GM10266 (cell line): ENCODE measurements around the gene SDF4.

Source experiments
- DNase-seq: peaks from one replicate; pipeline ENCODE4 v3.0.0; 2012; ENCODE audit errors: extremely low spot score
- TF ChIP-seq, protein P1 (sequence below): IDR thresholded peaks from 2 replicates; pipeline ENCODE4 v1.5.1; 2012; ENCODE audit warnings: mild to moderate bottlenecking, low read depth; ENCODE audit not compliant: control insufficient read depth, insufficient read depth; ENCODE audit errors: missing control alignments

SDF4 gene

DNA sequence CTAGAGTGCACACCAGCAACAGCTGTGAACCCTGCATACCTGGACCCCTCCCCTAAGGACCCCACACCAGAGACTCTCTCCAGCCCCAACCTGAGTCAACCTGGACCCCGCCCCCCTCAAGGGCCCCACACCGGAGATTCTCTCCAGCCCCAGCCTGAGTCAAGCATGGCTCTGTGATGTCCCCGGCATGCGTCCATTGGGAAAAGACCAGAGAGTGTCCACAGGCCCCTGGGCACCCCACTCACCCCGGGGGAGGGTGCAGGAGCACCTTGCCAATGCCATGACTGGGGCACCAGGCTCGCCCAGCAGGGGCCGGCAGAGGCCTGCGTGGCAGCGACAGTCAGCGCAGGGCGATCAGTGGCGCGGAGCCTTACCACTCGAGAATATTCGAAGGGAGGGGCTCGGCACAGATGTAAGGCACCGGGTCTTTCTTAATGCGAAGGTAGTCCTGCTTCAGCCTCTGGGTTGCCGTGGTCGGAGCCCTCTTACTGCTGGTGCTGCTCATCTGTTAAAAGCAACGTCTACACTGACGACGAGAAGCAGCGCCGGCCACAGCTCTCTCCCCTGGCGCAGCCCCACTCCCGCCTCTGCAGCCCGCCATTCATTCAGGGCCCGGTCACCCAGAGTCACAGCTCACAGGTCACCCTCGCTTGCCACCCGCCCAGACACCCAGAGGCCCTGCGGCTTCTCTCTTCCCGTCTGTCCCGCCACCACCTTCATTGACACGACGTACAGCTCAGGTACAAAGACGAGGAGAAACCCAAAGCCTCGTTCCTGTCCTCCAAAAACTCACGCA, 35.9 kb upstream of the SDF4 start:
- no peak for DNase-seq
- TF ChIP-seq, protein P1, sequence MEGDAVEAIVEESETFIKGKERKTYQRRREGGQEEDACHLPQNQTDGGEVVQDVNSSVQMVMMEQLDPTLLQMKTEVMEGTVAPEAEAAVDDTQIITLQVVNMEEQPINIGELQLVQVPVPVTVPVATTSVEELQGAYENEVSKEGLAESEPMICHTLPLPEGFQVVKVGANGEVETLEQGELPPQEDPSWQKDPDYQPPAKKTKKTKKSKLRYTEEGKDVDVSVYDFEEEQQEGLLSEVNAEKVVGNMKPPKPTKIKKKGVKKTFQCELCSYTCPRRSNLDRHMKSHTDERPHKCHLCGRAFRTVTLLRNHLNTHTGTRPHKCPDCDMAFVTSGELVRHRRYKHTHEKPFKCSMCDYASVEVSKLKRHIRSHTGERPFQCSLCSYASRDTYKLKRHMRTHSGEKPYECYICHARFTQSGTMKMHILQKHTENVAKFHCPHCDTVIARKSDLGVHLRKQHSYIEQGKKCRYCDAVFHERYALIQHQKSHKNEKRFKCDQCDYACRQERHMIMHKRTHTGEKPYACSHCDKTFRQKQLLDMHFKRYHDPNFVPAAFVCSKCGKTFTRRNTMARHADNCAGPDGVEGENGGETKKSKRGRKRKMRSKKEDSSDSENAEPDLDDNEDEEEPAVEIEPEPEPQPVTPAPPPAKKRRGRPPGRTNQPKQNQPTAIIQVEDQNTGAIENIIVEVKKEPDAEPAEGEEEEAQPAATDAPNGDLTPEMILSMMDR = no peak

DNA sequence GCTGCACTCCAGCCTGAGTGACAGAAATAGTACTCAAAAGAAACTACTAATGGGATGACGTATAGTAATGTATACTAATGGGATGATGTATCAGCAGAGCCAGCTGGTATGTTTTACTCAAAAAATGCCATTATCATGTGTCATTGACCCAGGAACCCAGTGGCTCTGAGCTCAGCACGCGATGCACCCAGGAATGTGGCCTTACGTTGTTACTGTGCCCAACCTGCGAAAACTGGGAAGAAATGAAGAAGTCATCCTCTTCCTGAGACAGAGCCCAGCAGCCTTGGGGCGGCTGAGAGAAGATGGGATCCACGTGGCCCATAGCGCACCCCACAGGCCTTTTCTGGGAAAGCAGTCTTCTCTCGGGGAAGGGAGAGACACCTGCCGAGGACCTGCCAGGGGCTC, 33.1 kb upstream of the SDF4 start:
- no peak for DNase-seq

DNA sequence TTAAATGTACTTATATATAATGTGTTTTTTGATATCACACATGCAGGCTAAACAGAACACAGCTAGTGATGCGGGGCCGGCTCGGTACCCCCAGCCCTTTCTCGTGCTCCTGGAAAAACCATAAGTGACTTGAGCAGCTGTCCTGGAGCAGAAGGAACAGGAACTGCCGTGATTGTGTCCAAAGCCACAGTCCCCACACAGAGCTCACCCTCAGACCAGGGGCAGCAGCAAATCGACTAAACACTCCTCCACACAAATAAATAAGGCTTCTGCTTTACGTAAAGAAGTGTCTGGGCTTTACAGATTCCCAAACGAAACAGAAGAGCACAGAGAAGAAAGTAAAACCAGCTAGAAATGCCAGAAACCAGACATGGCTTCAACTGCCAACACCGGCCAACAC, 32.2 kb upstream of the SDF4 start:
- no peak for DNase-seq
- TF ChIP-seq, protein P1 = no peak

More for the DNA sequence above, 33.1 kb upstream of the SDF4 start:
- TF ChIP-seq, protein P1 = no peak

DNA sequence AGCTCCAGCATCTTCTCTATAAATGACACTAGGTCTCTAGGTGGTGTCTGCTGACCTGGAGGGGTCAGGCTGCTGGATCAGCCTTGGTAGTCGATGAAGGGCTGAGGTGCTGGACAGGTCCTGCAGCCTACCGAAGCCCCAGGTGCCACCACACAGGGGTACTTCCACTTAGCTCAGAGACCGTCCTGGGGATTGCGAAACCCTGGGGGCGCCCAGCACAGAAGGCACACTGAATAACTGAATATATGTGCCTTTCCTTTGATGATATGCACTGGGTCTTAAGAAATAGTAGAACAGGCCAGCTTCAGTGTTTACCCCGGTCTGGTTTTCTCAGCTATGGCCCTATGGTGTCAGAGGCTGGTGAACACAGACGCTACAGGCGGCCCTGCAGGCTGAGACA, 31.0 kb upstream of the SDF4 start:
- TF ChIP-seq, protein P1 = no peak
- DNase-seq = no peak

DNA sequence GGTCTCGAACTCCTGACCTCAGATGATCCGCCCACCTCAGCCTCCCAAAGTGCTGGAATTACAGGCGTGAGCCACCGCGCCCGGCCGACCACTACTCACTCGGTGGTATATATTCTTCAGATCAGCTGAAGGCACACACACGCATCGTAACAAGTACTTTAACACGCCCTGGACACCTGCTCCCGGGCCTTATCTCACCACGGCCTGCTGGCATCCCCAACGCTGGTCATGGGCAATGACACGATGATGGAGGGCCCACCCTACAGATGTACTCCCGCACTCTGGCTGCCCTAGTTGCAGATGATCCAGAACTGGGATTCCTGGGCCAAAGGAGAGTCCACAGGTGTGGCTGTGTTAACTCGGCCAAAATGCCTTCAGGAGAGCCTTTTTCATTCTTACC, 30.3 kb upstream of the SDF4 start:
- TF ChIP-seq, protein P1 = no peak
- no peak for DNase-seq

DNA sequence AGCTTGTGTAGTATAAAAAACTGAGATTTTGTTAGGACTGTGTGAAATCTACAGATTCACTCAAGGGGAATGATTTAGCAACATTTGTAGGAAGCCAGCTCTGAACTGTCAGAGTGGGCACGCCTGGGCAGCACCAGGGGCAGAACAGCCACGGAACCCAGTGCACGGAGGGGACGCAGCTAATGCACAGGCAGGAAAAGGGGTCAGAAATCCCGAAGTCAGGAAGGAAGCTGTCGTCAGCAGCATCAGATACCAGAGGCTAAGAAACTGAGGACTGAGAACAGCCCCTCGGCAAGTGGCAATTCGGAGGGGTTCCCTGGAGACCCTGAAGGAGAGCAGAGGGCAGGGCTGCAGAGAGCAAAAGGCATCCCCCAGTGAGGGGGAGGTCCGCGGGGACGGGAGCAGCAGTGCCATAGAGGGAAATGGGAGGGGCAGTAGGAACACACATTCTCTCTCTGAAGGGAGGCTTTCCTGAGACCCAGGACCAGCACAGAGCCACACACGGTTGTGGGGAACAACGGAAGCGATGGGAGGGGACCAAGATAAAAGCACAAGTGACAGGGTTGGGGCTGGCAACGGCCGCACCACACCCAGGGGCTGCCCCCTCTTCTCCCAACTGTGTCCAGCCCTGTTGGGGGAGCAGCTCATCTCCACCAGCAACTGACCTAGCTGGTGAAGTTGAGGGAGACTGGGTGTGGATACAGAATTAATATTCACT, 29.2 kb upstream of the SDF4 start:
- TF ChIP-seq, protein P1 = no peak
- DNase-seq = no peak

DNA sequence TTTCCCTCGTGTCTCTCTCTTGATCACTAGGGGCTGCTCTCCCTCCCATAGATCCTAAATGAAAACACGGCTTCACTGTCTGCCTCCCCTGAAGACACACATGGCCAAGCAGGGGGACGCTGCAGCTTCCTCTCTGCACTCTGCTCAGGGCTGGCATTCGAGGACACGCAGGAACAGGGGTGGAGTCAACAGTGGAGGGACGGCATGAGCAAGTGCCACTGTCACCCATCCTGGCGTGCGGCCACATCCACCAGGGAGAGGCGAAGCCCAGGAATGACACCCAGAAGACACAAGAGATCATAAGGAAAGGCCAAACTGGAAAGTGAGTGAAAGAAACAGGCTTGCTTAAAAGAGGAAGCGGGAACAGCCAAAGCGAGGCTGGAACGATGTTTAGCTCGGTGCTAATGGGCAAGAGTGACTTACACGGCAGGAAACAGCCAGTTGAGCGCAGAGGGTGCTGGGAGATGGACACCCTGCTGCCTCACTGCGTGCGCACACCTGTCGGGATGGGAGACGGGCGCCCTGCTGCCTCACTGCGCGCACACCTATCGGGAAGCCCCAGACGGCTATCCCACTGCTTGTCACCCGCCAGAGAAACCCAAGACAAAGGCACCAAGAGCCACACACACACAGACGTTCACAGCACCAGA, 28.3 kb upstream of the SDF4 start:
- no peak for DNase-seq
- TF ChIP-seq, protein P1 = no peak
